Duodenal mucosa (tissue), 2 donors: Measurements from ENCODE around the gene FAM163A.
"Not testable (repeated sequence)": the region's sequence is repeated elsewhere in the genome, so short reads cannot be mapped to it uniquely, and the experiment has no call there.

Experiments
- H3K27ac ChIP-seq: one replicate; pipeline ENCODE4 v1.7.0; 2013; ENCODE audit warnings: low read depth, low read length
- H3K27me3 ChIP-seq, 2 donors: one replicate each; pipeline ENCODE4 v1.7.0; 2013; ENCODE audit warnings: low read length in 2 of 2, control low read depth in 1 of 2; ENCODE audit not compliant: insufficient read depth in 2 of 2, control insufficient read depth in 1 of 2
- H3K36me3 ChIP-seq, 2 donors: one replicate each; pipeline ENCODE4 v1.7.0; 2013; ENCODE audit warnings: low read length in 2 of 2, control low read depth in 1 of 2; ENCODE audit not compliant: insufficient read depth in 2 of 2, control insufficient read depth in 1 of 2
- H3K4me1 ChIP-seq, 2 donors: one replicate each; pipeline ENCODE4 v1.7.0; 2013; ENCODE audit warnings: low read length in 2 of 2, control low read depth in 1 of 2; ENCODE audit not compliant: insufficient read depth in 2 of 2, control insufficient read depth in 1 of 2
- H3K4me3 ChIP-seq, 2 donors: one replicate each; pipeline ENCODE4 v1.7.0; 2013; ENCODE audit warnings: low read length in 2 of 2, low read depth in 1 of 2
- H3K9ac ChIP-seq, 2 donors: one replicate each; pipeline ENCODE4 v1.7.0; 2013; ENCODE audit warnings: low read length in 2 of 2, low read depth in 1 of 2
- H3K9me3 ChIP-seq, 2 donors: one replicate each; pipeline ENCODE4 v1.7.0; 2013; ENCODE audit warnings: low read length in 2 of 2, control low read depth in 1 of 2; ENCODE audit not compliant: control insufficient read depth in 1 of 2

Gene FAM163A

GRCh38 chr1:179742717-179743678 lies at the start of gene FAM163A:
FAM163A (plus strand) TSS chr1:179743291; CDS start chr1:179813098, 69,807 bp downstream.
- Histone ChIP-seq H3K9ac (peak within 1 kb of the TSS in 1 of 2 donors; percentile 24), H3K4me1 (peaks cover 6 to 7% of the 10 kb centered on the region in 2 donors), H3K27me3 (peaks cover 27 to 37% of the 10 kb centered on the region in 2 donors), H3K27ac (no peak within 1 kb of the TSS), H3K36me3 (no peaks in the 10 kb centered on the region), H3K4me3 (peak within 1 kb of the TSS; percentile 41 to 58), H3K9me3 (no peaks in the 10 kb centered on the region)

- not testable (repeated sequence) for H3K9me3 ChIP-seq, H3K4me3 ChIP-seq, H3K36me3 ChIP-seq, H3K9ac ChIP-seq, H3K27me3 ChIP-seq, H3K27ac ChIP-seq, H3K4me1 ChIP-seq
Measured at GRCh38 chr1:179694530-179694929, 48.6 kb upstream of the FAM163A start.

GRCh38 chr1:179702946-179703539 lies 40.0 kb upstream of the FAM163A start:
- no peaks in the 10 kb centered on the region for H3K9me3 ChIP-seq
- no peaks in the 10 kb centered on the region for H3K36me3 ChIP-seq
- no peak overlapping the region for H3K9ac ChIP-seq
- peaks cover 0 to 6% of the 10 kb centered on the region in 2 donors for H3K4me1 ChIP-seq
- H3K4me3 ChIP-seq = no peak overlapping the region
- no peak overlapping the region for H3K27ac ChIP-seq
- no peaks in the 10 kb centered on the region for H3K27me3 ChIP-seq

- no peak overlapping the region for H3K4me3 ChIP-seq
- peaks cover 4 to 17% of the 10 kb centered on the region in 2 donors for H3K4me1 ChIP-seq
- no peak overlapping the region for H3K27ac ChIP-seq
- no peaks in the 10 kb centered on the region for H3K9me3 ChIP-seq
- H3K9ac ChIP-seq = no peak overlapping the region
- no peaks in the 10 kb centered on the region for H3K27me3 ChIP-seq
- no peaks in the 10 kb centered on the region for H3K36me3 ChIP-seq
Measured at GRCh38 chr1:179706339-179706941, 36.7 kb upstream of the FAM163A start.

GRCh38 chr1:179707406-179707805 lies 35.7 kb upstream of the FAM163A start:
- Histone ChIP-seq H3K27me3 (no peaks in the 10 kb centered on the region), H3K9ac (no peak overlapping the region), H3K9me3 (no peaks in the 10 kb centered on the region), H3K36me3 (no peaks in the 10 kb centered on the region), H3K27ac (no peak overlapping the region), H3K4me3 (no peak overlapping the region), H3K4me1 (peaks cover 4 to 17% of the 10 kb centered on the region in 2 donors)

GRCh38 chr1:179708434-179709195 lies 34.5 kb upstream of the FAM163A start:
- Histone ChIP-seq H3K4me3 (no peak overlapping the region), H3K27me3 (no peaks in the 10 kb centered on the region), H3K27ac (no peak overlapping the region), H3K9ac (no peak overlapping the region), H3K36me3 (no peaks in the 10 kb centered on the region), H3K4me1 (peaks cover 4 to 11% of the 10 kb centered on the region in 2 donors), H3K9me3 (no peaks in the 10 kb centered on the region)

GRCh38 chr1:179709841-179710329 lies 33.2 kb upstream of the FAM163A start:
- Histone ChIP-seq H3K4me3 (no peak overlapping the region), H3K4me1 (peaks cover 4 to 11% of the 10 kb centered on the region in 2 donors), H3K36me3 (no peaks in the 10 kb centered on the region), H3K27me3 (no peaks in the 10 kb centered on the region), H3K27ac (no peak overlapping the region), H3K9ac (no peak overlapping the region), H3K9me3 (peaks cover 9 to 10% of the 10 kb centered on the region in 2 donors)

GRCh38 chr1:179714159-179714558 lies 28.9 kb upstream of the FAM163A start:
- no peak overlapping the region for H3K4me3 ChIP-seq
- peaks cover 21 to 32% of the 10 kb centered on the region in 2 donors for H3K9me3 ChIP-seq
- no peaks in the 10 kb centered on the region for H3K27me3 ChIP-seq
- H3K9ac ChIP-seq = no peak overlapping the region
- H3K4me1 ChIP-seq = peaks cover 4 to 11% of the 10 kb centered on the region in 2 donors
- H3K27ac ChIP-seq = no peak overlapping the region
- H3K36me3 ChIP-seq = no peaks in the 10 kb centered on the region

GRCh38 chr1:179714623-179715022 lies 28.5 kb upstream of the FAM163A start:
- Histone ChIP-seq H3K36me3 (no peaks in the 10 kb centered on the region), H3K4me3 (no peak overlapping the region), H3K9me3 (peaks cover 21 to 37% of the 10 kb centered on the region in 2 donors), H3K27me3 (no peaks in the 10 kb centered on the region), H3K27ac (no peak overlapping the region), H3K4me1 (peaks cover 0 to 8% of the 10 kb centered on the region in 2 donors), H3K9ac (no peak overlapping the region)
